NCI-H69 (cell line): ENCODE data around the gene CH25H.
"Not testable (repeated sequence)": the region's sequence is repeated elsewhere in the genome, so short reads cannot be mapped to it uniquely, and the experiment has no call there.

Experiments
- DNase-seq: peaks from one replicate; lab custom pipeline; 2025; lab: John Stamatoyannopoulos, UW

The CH25H gene, protein sequence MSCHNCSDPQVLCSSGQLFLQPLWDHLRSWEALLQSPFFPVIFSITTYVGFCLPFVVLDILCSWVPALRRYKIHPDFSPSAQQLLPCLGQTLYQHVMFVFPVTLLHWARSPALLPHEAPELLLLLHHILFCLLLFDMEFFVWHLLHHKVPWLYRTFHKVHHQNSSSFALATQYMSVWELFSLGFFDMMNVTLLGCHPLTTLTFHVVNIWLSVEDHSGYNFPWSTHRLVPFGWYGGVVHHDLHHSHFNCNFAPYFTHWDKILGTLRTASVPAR

GRCh38 chr10:89207181-89207800 lies at the start of gene CH25H:
Gene CH25H (minus strand): TSS chr10:89207317. CDS start chr10:89207292, 25 bp downstream.
- peak; percentile 64 for DNase-seq

DNA sequence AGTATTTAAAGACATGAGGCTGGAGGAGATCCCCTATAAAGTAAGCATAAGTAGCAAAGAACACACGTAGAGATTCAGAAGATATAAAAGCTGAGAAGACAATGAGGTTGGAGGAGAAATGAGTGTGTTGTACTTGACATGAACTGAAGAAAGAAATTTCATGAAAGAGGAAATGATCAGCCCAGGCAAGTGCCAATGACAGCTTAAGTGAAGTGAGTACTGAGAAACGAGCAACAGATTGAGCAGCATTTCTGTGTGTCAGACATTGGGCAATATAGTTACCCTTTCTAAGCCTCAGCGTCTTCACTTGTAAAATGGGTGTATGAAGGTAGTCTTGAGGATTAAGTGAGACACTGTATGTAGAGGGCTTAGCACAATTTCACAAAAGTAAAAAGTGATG lies 49.2 kb upstream of the CH25H start:
- DNase-seq: no peak

DNA sequence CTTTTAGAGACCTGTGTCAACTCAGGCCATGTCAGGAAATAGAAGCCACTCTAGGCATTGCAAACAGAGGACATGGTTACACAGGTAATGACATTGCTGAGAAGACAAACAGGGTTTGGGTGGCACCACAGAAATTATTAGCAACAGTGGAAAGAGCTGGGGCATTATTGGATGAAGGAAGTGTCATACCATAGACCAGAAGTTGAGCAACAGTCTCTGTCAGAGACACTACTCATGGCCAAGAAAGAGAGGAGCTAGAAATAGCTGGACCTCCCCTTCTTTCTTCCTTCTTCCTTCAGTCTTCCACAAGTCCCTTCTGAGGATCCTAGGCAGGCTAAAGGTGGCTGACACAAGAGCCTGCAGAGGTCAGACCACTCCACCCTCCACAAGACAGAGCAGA lies 48.7 kb upstream of the CH25H start:
- no peak for DNase-seq

- DNase-seq: not testable (repeated sequence)
Measured at GRCh38 chr10:89255091-89255579, 48.0 kb upstream of the CH25H start.

GRCh38 chr10:89252225-89252585 lies 45.1 kb upstream of the CH25H start:
- no peak for DNase-seq

DNA sequence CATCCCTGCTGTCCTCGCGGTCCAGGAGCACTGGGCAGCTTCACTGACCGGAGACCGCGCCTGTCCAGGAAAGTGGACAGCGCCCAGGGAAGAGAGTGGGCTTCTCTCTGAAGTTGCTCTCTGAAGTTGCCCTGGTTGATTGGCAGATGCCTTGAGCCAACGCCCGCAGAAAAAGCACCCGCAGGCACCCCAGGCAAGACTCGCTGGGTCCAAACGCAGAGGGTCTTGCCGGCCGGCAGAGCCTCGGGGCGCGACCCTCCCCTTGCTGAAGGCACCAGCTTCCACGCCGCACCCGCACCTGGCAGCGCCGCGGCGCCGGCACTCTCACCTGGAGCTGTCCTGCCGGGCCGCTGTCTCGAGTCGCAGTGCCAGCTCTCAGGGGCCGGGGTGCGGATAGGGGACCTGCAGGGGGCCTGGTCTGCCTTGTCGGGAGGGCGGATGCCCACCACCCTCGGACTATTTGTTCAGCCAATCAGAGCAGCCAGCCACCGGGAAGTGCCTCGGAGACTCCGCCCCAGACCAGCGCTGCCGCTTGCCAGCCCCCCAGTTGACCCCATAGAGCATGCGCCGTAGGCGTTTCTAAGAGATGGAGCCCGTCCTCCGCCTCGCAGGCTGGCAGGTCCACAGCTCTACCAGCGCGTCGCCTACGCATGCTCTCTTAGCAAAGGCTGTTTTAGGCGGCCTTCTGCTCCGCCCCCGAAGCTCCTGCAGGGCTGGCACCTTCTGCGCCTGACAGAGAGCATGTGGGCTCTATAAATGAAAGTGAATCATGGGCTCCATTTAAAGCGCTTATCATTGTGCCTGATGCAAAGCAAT lies 44.5 kb upstream of the CH25H start, which contains the start of gene LIPA:
Gene LIPA, minus strand, starts transcription at position 367 of the 816 bp plus-strand sequence. CDS start 4,127 bp downstream, outside the sequence.
- peak; percentile 91 for DNase-seq

GRCh38 chr10:89250865-89251408 lies 43.8 kb upstream of the CH25H start:
- DNase-seq: peak; percentile 11

DNA sequence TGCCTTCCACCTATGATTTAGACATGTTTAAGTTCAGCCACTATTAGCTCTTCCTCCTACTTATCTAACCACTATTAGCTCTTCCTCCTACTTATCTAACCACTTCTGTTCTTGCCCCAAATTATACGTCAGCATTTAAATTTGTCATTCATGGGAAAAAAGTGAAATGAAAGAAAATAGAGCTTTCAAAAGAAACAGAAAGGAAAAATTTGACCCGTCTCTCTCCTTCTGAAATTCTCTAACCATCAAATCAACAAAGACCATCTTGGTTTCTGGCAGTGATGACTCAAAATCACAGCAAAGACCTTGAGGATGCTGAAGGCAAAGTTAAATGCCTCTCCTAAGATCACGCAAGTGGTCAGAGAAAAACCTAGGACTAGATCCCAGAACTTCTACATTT lies 41.9 kb upstream of the CH25H start:
- DNase-seq: no peak

DNA sequence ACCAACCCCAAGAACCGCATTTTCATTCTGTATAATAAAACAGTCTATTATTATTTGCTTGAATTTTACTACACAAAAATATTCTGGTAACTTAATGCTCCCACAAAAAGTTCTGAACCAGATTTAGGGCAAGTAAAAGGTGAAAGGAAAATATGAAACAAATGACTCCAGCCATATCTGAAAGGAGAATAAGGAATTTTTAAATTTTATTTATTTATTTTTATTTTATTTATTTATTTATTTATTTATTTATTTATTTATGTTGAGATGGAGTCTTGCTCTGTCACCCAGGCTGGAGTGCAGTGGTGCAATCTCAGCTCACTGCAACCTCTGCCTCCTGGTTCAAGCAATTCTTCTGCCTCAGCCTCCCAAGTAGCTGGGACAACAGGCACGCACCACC lies 40.5 kb upstream of the CH25H start:
- DNase-seq: not testable (repeated sequence)

- DNase-seq: no peak
Measured at GRCh38 chr10:89245802-89246201, 38.7 kb upstream of the CH25H start.

- no peak for DNase-seq
Measured at GRCh38 chr10:89242840-89243568, 35.9 kb upstream of the CH25H start.

DNA sequence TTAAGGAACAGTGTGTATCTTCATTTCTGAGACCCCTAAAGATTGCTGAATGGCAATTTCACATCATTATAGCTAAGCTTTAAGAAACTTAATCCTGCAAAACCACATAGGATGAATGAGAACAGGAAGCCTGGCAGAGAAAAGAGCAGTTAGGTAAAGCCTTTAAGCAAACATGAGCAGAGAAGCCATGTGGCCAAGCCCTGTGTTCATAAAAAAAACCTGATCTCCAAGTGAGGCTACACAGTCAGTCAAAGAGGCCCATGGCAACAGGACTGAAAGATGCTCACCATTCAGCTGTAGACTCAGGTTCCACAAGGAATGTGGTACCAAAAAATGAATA lies 35.2 kb upstream of the CH25H start:
- DNase-seq: peak; percentile 1

GRCh38 chr10:89241486-89242344 lies 34.6 kb upstream of the CH25H start:
- no peak for DNase-seq

DNA sequence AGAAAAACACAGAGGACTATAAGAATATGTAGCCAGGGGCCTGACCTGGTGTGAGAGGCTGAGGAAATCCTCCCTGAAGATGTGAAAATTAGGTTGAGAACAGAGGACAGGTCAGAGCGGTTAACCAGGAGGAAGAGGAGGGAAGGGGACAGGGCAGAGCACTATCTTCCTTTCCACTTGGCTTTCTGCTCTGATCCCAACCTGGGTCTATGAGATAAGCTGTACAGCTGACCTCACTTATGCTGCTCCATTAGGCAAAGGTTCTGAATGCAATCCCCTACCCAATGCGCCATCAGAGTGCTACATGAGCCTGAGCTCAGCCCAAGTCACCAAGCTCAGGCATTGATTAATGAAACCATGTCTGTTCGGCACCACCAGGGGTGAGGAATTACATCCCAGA lies 33.9 kb upstream of the CH25H start:
- DNase-seq: no peak

- DNase-seq: no peak
Measured at GRCh38 chr10:89240519-89240918, 33.4 kb upstream of the CH25H start.

GRCh38 chr10:89238956-89239644 lies 32.0 kb upstream of the CH25H start:
- no peak for DNase-seq

GRCh38 chr10:89237849-89238248 lies 30.7 kb upstream of the CH25H start:
- DNase-seq: no peak

- no peak for DNase-seq
Measured at GRCh38 chr10:89236226-89236797, 29.2 kb upstream of the CH25H start.

- DNase-seq: no peak
Measured at GRCh38 chr10:89235073-89235798, 28.1 kb upstream of the CH25H start.
